ENCODE data around the gene CRB1.

GRCh38 chr1:197519741-197520334, 251.8 kb downstream of the CRB1 start:
- no peak for TF ChIP-seq POLR2A (IDR thresholded peaks at IDR 0.05)
- no peak for TF ChIP-seq CTCF (IDR thresholded peaks at IDR 0.05)

Measured in sigmoid colon (tissue), 3 donors.